Smooth muscle cell of the coronary artery (primary cell): ENCODE measurements around the gene PRKAR1A. TPM values are rescaled to one million over a fixed set of nuclear protein-coding genes. Genes with fewer than 3 reads are reported as not detected.

Experiments used
- total RNA-seq: library from RNA; depleted of rRNA; stranded (reverse); fragments of >200 nt; gene quantifications from 2 replicates; pipeline ENCODE4 v1.2.3, GENCODE V29; 2014; ENCODE audit warnings: low replicate concordance

PRKAR1A gene
- 200 and 635 TPM in 2 replicates for total RNA-seq

GRCh38 chr17:68512247-68512959, at the start of gene PRKAR1A:
Gene PRKAR1A (plus strand): TSS chr17:68512430. CDS start chr17:68515400, 2,970 bp downstream.

Other genes with a start within 250 kb of the PRKAR1A start
- 0.15 and 2.2 TPM in 2 replicates for gene SLC16A6, start 221.3 kb upstream of the PRKAR1A start, total RNA-seq
- 0.98 and 5.1 TPM in 2 replicates for gene ARSG, start 220.9 kb upstream of the PRKAR1A start, total RNA-seq
- gene WIPI1, start 54.9 kb upstream of the PRKAR1A start, total RNA-seq = 132 and 361 TPM in 2 replicates
- gene FAM20A, start 88.9 kb downstream of the PRKAR1A start, total RNA-seq = 0.08 and 46.5 TPM in 2 replicates